GM12892 (cell line): ENCODE results near the gene HSD17B8.

Experiments used
- DNase-seq: peaks from one replicate; pipeline ENCODE4 v3.0.0; 2011; ENCODE audit not compliant: insufficient read length
- FAIRE-seq: peaks from 2 replicates; lab custom pipeline; 2011; peaks lifted over from hg19 to GRCh38; lab: Jason Lieb, UNC
- POLR2A ChIP-seq: IDR thresholded peaks from 2 replicates; pipeline ENCODE4 v1.6.1; 2011; ENCODE audit warnings: low read depth, low read length, control low read depth
- POLR2AphosphoS5 ChIP-seq: IDR thresholded peaks from 2 replicates; pipeline ENCODE4 v1.6.1; 2011; ENCODE audit warnings: low read depth, low read length, control low read depth
- TAF1 ChIP-seq: IDR thresholded peaks from 2 replicates; pipeline ENCODE4 v1.6.1; 2011; ENCODE audit warnings: low read depth, mild to moderate bottlenecking, control low read depth, low read length, borderline replicate concordance

The HSD17B8 gene

GRCh38 chr6:33185190-33185589 is 19.3 kb upstream of the HSD17B8 start:
- no peak for FAIRE-seq
- TF ChIP-seq TAF1 (no peak), POLR2AphosphoS5 (no peak), POLR2A (no peak)
- no peak for DNase-seq

- FAIRE-seq: no peak
- no peak for DNase-seq
- TF ChIP-seq TAF1 (no peak), POLR2AphosphoS5 (no peak), POLR2A (no peak)
Measured at GRCh38 chr6:33185654-33186187, 18.7 kb upstream of the HSD17B8 start.

DNA sequence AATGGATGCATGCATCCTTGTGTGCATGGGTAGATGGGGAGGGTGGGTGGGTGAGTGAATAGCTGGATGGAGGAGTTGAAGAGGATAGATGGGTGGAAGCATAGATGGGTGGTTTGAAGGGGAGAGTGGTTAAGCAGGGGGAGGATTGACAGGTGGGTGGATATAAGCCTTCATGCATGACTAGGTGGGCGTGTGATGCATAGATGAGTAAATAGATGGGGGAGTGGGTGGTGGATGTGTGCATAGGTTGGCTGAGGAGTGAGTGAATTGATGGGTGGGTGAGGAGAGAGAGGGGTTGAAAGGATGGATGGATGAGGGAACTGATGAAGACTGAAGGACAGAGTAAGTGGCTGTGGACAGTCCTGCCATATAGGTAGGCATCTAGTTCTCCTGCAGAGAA is 16.6 kb upstream of the HSD17B8 start:
- no peak for FAIRE-seq
- no peak for DNase-seq
- TF ChIP-seq POLR2AphosphoS5: no peak
- TF ChIP-seq POLR2A: no peak
- TF ChIP-seq TAF1: no peak

- TF ChIP-seq POLR2AphosphoS5: no peak
- TF ChIP-seq TAF1: no peak
- FAIRE-seq: no peak
Measured at GRCh38 chr6:33189164-33189563, 15.3 kb upstream of the HSD17B8 start.

DNA sequence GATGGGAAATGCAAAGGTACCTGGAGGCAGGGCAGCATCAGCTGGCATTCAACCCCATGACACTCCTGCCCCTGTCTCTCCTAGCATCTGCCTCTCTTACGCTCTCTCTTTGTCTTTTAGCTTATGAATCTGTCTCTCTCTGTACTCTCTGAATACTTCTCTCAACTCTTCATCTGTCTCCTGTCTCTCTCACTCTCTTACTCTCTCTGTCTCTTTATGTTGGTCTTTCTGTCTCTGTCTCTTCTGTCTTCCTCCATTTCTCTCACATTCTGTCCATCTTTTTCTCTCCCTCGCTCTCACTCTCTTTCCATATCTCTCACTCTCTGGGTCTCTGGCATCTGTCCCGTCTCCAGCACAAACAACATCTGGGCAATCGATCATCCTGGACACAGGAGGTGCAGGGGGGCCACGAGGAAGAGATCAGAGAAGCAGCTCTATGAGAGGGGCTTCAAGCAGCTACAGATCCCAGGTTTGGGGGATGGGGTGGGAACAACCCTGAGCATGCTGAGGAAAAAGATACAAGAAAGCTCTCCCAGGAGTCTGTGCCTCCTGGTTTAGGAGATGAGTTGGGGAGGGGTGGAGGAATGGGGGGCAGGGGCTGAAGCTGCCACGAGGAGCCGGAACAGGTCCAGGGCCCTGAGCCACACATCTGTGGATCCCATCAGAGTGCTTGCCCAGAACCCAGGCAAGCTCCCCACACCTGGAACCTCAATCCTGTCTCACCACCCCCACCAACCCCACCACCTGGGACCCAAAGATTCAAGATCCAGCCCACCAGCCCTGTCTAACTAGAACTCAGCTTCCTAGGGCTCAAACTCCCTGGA is 14.6 kb upstream of the HSD17B8 start:
- DNase-seq (no peak), FAIRE-seq (no peak)
- TF ChIP-seq POLR2A: no peak
- TF ChIP-seq POLR2AphosphoS5: no peak

More at GRCh38 chr6:33189164-33189563, 15.3 kb upstream of the HSD17B8 start:
- no peak for DNase-seq

DNA sequence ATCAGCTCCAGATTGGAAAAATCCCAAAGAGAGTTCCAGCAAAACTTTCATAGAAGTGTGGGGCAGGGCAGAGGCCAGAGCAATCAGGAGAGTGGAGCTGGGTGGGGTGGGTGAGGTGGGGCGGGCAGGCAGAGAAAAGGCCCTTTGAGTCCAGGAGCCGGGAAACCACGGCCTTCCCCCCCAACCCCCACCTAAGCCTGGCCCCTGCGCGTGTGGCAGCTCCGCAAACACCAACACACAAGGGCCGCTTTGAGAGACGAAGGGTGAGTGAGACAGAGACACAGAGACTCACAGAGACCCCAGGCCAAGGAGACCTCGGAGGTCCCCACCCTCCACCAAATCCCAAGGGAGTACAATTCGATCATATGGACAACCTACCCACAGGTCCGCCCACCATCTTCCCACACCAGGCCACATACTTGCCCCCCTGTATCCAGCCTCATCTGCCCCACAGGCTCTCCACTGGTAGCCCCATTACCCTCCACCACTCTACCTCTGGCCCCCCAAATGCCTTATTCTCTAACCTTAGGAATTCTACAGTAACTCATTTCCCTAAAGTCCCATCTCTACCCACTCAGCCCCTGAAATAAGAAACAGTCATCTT is 13.8 kb upstream of the HSD17B8 start:
- DNase-seq (no peak), FAIRE-seq (no peak)
- TF ChIP-seq POLR2A (no peak), TAF1 (no peak), POLR2AphosphoS5 (no peak)

DNA sequence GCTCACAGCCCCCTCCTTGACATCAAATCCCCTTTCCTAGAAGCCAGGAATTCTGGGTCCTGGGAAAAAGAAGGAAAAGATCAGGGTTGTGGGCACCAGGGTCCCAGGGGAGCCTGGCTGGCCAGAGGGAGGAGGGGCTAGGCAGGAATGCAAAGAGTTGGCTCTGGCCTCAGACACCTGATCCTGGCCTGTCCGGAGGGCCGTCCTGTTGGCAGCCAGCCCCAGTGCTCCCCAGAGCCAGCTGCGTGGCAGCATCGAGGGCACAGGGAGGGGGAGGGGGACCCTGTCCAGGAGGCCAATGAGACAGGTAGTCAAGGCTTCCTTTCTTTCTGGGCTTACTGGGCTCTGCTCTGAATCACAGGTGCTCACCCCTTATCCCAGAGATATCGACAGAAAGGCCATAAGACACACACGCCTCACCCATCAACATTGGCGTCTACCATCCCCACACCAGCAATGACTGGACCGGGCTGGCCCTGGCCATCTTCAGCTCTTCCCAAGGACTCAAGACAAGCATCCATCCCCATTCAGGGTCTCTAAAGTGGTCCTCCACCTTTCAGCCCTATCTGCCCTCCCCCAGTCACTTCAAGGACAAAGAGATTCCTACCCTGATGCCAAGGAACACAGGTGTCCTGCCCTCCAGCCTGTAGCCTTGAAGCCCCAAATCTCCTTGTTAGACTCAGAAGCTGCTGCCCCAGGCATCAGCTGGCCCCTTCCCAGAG is 12.9 kb upstream of the HSD17B8 start:
- no peak for FAIRE-seq
- TF ChIP-seq TAF1: no peak
- DNase-seq: no peak

- TF ChIP-seq TAF1: no peak
- no peak for TF ChIP-seq POLR2AphosphoS5
- TF ChIP-seq POLR2A: no peak
- no peak for FAIRE-seq
- no peak for DNase-seq
Measured at GRCh38 chr6:33192105-33192646, 12.3 kb upstream of the HSD17B8 start, which contains the start of gene COL11A2. Gene COL11A2, minus strand, starts transcription at chr6:33192467. Its CDS starts 227 bp downstream, at chr6:33192240.

DNA sequence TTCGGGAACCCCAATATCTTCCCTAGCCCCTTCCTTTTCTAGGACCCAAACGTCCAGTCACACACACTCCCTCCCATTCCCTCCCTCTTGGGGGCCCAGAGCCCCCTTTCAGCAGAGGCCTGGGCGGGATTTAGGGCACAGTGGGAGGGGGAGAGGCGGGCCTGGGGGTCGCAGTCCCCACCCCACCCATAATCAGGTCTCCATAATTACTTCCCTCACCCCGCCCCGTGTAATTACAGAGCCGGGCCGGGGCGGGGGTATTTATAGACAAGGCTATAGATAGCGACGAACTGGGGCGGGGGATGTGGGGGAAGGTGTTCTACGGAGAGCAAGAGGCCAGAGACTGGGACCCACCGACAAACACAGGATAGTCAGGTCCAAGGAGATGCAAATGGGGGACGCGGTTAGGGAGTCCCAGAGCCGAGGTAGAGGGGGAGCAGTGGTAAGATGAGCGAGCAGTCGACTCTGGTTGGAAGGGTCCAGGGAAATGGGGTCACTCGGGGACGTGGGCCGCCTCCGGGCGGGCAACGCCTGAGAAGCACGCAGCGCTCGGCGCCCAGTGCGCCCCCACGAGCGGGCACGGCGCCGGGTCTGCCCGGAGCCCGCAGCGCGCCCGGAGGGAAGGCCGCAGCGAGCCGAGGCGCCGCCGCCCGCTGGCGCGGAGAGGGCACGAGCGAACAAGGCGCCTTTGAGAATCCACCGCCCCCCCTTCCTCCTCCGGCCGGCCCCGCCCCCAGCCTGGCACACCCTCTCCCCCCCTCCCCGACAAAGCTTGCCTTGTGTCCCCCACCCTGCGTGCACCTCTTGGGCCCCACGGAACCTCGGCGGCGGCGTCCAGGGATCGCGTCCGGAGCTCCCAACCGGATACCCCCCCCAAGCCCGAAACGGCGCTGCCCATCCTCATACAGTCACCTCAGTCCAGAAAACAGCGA is 11.5 kb upstream of the HSD17B8 start:
- no peak for FAIRE-seq
- TF ChIP-seq POLR2A (no peak), TAF1 (no peak), POLR2AphosphoS5 (no peak)
- no peak for DNase-seq

DNA sequence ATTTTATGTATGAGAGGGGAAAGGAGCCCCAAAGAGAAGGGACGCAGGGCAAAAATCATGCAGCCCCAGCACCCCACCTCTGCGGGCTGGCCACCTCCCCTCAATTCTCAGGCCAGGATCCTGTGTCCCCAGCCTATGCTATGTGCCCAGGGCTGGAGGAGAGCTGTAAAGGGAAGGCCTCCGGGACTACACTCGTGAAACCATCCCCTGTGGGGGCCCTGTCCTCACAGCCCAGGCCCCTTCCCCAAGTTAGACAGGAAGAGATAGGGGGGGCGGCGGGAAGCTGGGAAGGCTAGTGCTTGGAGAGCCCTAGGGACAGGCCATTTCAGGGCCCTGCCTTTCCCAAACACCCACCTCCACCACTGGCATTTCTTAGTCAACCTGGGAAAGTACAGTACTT is 10.8 kb upstream of the HSD17B8 start:
- no peak for TF ChIP-seq POLR2A
- no peak for TF ChIP-seq POLR2AphosphoS5
- TF ChIP-seq TAF1: no peak
- DNase-seq (no peak), FAIRE-seq (no peak)
